ENCODE measurements around the gene TRIB2. TPM values are rescaled to one million over a fixed set of nuclear protein-coding genes. Genes with fewer than 3 reads are reported as not detected.
A peak's percentile ranks its signal among the peaks of the same experiment; 100 is the strongest.

Gene TRIB2
- total RNA-seq, 4 donors from 2014 or later, result 26.1 to 52.5 (median 29.1) TPM

DNA sequence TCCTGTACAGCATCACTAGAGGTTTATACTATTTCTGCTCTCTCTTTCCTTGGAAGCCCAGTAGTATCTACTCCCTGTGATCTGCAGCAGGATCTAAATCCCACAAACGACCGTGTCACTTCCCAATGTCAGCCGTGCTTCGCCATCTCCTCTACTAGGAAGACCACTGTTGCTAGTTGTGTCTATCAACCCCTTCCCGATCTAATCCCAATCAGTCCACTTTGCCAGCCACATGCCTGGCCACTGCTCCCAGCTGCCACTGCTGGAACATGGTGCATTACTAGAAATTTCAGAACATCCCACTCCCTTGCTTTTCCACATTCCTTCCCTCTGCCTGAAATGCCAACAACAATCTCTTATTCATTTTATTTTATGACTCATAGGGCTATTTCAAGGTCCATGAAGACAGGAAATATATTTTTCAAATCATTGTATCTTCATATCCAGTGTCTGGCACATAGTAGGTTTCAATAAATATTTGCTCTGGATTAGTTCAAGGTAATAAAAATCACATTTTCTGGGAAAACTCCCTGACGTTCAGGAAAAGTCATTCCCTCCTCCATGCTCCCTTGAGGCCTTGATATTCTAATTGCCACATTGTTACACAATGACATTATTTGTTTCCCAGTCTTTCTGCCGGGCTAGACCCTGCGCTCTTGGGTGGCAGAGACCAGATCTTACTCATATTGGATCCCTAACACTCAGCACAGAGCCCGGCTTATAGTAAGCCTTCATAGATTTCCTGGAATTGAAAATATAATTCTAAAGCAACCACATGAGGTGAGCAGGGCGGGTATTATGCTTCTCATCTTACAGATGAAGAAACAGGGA lies 2.1 kb upstream of the TRIB2 start:
- intact Hi-C loops (cut with DNase I; ENCODE audit: low total_unique reads), result loop anchor here (5.0 to 10.0 kb wide), 2 partner anchors 220 to 852 kb away; no protein-coding TSS in a partner anchor
- WGBS, 2 donors, result 50 to 58% methylated on average over 10 of the region's 10 CpGs
- TF ChIP-seq, protein P1, sequence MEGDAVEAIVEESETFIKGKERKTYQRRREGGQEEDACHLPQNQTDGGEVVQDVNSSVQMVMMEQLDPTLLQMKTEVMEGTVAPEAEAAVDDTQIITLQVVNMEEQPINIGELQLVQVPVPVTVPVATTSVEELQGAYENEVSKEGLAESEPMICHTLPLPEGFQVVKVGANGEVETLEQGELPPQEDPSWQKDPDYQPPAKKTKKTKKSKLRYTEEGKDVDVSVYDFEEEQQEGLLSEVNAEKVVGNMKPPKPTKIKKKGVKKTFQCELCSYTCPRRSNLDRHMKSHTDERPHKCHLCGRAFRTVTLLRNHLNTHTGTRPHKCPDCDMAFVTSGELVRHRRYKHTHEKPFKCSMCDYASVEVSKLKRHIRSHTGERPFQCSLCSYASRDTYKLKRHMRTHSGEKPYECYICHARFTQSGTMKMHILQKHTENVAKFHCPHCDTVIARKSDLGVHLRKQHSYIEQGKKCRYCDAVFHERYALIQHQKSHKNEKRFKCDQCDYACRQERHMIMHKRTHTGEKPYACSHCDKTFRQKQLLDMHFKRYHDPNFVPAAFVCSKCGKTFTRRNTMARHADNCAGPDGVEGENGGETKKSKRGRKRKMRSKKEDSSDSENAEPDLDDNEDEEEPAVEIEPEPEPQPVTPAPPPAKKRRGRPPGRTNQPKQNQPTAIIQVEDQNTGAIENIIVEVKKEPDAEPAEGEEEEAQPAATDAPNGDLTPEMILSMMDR (IDR thresholded peaks at IDR 0.05), result no peak
- TF ChIP-seq POLR2A (IDR thresholded peaks at IDR 0.05), result no peak
- H3K4me3 ChIP-seq (ENCODE audit: low read depth, poor library complexity, severe bottlenecking), result no peak overlapping the region
- DNase-seq (ENCODE audit: low spot score in 2 of 2), result no peak

DNA sequence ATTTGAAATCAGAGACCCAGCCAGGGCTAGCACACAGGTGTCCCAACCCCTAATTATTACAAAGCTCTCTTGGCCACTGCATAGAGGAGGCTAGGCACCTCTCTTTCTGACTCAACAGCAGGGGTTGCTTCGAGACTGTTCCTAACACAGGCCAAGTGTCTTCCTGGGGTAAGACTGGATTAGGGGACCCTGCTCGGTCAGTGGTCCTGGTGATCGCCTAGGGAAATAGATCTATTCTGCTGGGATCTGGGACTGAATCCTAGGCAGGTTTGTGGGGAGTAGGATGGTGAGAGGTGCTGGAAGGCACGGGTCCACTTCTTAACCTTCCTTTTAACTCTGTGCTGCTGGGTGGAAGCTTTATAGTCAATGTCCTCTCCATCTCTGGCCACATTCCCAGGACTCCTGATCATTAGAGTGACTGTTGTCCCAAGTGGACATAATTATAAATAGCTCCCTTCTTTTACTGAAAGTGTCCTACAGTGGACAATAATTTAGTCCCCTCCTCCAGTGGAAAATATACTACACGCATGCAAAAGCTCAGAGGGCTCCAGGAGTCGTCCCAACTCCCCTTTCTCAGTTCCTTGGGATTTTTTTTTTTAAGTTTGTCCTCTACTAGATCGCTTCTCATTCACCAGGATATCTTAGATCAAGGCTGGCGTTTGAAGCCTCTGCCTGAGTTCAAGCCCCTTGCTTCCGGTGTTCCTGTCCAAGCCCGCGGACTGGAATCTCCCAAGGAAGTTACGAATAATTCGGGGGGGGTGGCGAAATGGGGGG lies 1.3 kb upstream of the TRIB2 start:
- no peak for DNase-seq (ENCODE audit: low spot score in 2 of 2)
- peak overlapping the region; percentile 37 for H3K4me3 ChIP-seq (ENCODE audit: low read depth, poor library complexity, severe bottlenecking)
- 35 to 49% methylated on average over 14 of the region's 14 CpGs for WGBS, 2 donors
- intact Hi-C loops (cut with DNase I; ENCODE audit: low total_unique reads), result loop anchor here (5.0 to 10.0 kb wide), 2 partner anchors 219 to 853 kb away; no protein-coding TSS in a partner anchor
- TF ChIP-seq, protein P1 (IDR thresholded peaks at IDR 0.05), result no peak
- no peak for TF ChIP-seq POLR2A (IDR thresholded peaks at IDR 0.05)

- peak overlapping the region; percentile 37 for H3K4me3 ChIP-seq (ENCODE audit: low read depth, poor library complexity, severe bottlenecking)
- 17 to 31% methylated on average over 3 of the region's 3 CpGs for WGBS, 2 donors
- intact Hi-C loops (cut with DNase I; ENCODE audit: low total_unique reads), result loop anchor here (5.0 to 10.0 kb wide), 2 partner anchors 219 to 854 kb away; no protein-coding TSS in a partner anchor
- no peak for TF ChIP-seq POLR2A (IDR thresholded peaks at IDR 0.05)
- peak; percentile 68 to 93 for DNase-seq (ENCODE audit: low spot score in 2 of 2)
Measured at GRCh38 chr2:12716032-12716281, 779 bp upstream of the TRIB2 start.

GRCh38 chr2:12717191-12718014 lies 667 bp downstream of the TRIB2 start:
- no peak for DNase-seq (ENCODE audit: low spot score in 2 of 2)
- 0 to 1% methylated on average over 65 to 74 of the region's 74 CpGs for WGBS, 2 donors
- peak overlapping the region; percentile 82 for H3K4me3 ChIP-seq (ENCODE audit: low read depth, poor library complexity, severe bottlenecking)
- intact Hi-C loops (cut with DNase I; ENCODE audit: low total_unique reads), result loop anchor here (5.0 to 10.0 kb wide), 2 partner anchors 217 to 855 kb away; no protein-coding TSS in a partner anchor
- TF ChIP-seq POLR2A (IDR thresholded peaks at IDR 0.05), result no peak
- TF ChIP-seq, protein P1 (IDR thresholded peaks at IDR 0.05), result no peak

DNA sequence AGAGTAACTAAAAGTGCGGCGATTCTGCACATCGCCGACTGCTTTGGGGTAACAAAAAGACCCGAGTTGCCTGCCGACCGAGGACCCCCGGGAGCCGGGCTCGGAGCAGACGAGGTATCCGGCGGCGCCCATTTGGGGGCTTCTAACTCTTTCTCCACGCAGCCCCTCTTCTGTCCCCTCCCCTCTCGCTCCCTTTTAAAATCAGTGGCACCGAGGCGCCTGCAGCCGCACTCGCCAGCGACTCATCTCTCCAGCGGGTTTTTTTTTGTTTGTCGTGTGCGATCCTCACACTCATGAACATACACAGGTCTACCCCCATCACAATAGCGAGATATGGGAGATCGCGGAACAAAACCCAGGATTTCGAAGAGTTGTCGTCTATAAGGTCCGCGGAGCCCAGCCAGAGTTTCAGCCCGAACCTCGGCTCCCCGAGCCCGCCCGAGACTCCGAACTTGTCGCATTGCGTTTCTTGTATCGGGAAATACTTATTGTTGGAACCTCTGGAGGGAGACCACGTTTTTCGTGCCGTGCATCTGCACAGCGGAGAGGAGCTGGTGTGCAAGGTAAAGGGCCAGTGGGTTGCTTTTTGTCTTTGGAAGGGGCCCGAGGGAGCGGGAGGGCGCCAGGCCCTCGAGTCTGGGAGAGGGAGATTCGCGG lies 1.4 kb downstream of the TRIB2 start:
- intact Hi-C loops (cut with DNase I; ENCODE audit: low total_unique reads), result loop anchor here (5.0 to 10.0 kb wide), 2 partner anchors 217 to 856 kb away; no protein-coding TSS in a partner anchor
- 1% methylated on average over 45 to 50 of the region's 50 CpGs for WGBS, 2 donors

More for the DNA sequence above, 1.4 kb downstream of the TRIB2 start:
- TF ChIP-seq POLR2A (IDR thresholded peaks at IDR 0.05), result no peak
- TF ChIP-seq, protein P1 (IDR thresholded peaks at IDR 0.05), result no peak
- H3K4me3 ChIP-seq (ENCODE audit: low read depth, poor library complexity, severe bottlenecking), result peak overlapping the region; percentile 82
- DNase-seq (ENCODE audit: low spot score in 2 of 2), result peak in 1 of 2 donors; percentile 92

All from lower leg skin (tissue), 4 donors.